Body of pancreas (tissue), 4 donors: ENCODE results near the gene CCL18.

Experiments used
- POLR2A ChIP-seq, 3 donors: fragments of 450-650 bp; IDR thresholded peaks; one replicate each; pipeline ENCODE4 v1.6.1; 2016; ENCODE audit warnings: antibody characterized with exemption in 3 of 3, mild to moderate bottlenecking in 2 of 3
- TF ChIP-seq, protein P1 (sequence below), 7 experiments: fragments of 450-650 bp in 4 of 7; fragments of 200-600 bp in 3 of 7; sonication (generic) in 3 of 7; IDR thresholded peaks; one replicate each; pipeline ENCODE4 v1.5.1; 2016 to 2019; ENCODE audit warnings: antibody characterized with exemption in 7 of 7

- TF ChIP-seq, protein P1, sequence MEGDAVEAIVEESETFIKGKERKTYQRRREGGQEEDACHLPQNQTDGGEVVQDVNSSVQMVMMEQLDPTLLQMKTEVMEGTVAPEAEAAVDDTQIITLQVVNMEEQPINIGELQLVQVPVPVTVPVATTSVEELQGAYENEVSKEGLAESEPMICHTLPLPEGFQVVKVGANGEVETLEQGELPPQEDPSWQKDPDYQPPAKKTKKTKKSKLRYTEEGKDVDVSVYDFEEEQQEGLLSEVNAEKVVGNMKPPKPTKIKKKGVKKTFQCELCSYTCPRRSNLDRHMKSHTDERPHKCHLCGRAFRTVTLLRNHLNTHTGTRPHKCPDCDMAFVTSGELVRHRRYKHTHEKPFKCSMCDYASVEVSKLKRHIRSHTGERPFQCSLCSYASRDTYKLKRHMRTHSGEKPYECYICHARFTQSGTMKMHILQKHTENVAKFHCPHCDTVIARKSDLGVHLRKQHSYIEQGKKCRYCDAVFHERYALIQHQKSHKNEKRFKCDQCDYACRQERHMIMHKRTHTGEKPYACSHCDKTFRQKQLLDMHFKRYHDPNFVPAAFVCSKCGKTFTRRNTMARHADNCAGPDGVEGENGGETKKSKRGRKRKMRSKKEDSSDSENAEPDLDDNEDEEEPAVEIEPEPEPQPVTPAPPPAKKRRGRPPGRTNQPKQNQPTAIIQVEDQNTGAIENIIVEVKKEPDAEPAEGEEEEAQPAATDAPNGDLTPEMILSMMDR (IDR thresholded peaks at IDR 0.05): no peak
- no peak for TF ChIP-seq POLR2A (IDR thresholded peaks at IDR 0.05)
Measured at GRCh38 chr17:36060816-36061215, 3.3 kb upstream of the CCL18 start.
